Measurements from ENCODE around the gene PRICKLE3.

Gene PRICKLE3

DNA sequence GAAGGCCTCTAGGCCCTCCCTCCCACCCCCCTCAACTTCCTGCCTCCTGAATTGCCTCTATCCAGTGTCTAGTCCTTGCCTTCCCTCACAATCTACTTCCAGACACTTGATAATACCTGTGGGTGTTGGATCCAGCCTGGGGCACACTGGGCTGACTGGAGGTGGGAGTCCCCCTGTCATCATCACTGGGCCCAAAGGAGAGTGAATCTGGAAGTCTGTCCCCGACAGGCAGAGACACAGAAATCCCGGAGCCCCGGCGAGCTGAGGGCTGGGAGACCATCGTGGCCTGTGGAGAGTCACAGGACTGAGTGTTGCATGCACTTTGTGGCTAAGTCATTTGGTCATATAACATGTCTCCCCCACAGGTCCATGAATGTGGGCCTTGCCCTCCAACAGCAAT is 22.2 kb upstream of the PRICKLE3 start:
- DNase-seq, result no peak

DNA sequence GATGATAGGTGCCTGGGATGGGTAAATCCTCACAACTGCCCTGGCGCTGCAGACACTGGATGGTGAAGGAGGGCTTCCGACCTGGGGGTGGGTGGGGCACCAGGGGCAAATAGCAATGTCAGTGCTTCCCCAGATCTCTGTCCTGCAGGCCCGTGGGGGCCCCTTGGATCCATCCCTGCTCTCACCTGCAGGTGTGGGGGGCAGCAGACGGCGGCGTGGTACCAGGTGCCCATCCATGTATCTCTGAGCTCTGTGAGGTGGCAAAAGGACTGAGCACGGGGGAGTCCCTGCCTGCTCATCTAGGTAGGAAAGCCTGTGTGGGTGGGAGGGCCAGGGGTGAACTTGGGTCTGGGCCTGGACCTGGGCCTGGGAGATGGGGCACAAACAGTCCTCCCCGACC is 20.4 kb upstream of the PRICKLE3 start:
- no peak for DNase-seq

DNA sequence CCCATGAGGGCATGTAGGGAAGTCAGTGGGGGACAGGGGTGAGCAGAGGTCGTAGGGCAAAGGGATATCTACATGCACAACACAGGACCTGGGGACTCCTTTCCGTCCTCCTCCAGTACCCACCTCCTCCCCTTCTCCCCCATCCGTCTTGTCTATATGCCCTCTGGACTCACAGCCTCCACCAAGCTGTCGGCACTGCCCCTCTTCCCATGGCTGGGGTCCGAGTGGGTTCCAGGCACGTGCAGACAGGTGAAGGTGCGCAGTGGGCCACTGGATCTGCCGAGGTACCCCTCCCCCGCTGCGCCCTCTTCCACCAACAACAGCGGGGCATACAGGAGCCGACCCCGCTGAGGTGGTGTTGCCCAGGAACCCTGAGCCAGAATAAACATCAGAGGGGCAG is 19.3 kb upstream of the PRICKLE3 start:
- no peak for DNase-seq

DNA sequence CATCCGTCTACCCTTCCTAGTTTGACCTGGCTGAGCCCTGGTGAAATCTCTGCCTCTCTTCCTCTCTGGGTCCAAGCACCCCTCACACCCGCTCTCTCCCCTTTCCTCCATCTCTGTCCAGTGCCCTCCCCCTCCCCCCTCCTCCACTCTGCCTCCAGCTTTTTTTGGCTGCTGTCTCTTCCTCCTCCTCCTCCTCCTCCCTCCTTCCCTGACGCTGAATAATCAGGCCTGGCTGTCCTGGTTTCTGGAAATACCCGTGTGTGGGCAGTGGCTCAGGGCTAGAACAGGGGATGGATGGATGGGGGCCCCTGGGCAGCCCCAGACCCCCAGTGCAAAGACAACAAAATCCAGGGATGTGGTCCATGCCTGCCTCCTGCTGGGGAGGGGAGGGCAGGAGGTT is 18.5 kb upstream of the PRICKLE3 start:
- peak in 5 of 56 donors; percentile 0 to 22 (median 6) for DNase-seq

DNA sequence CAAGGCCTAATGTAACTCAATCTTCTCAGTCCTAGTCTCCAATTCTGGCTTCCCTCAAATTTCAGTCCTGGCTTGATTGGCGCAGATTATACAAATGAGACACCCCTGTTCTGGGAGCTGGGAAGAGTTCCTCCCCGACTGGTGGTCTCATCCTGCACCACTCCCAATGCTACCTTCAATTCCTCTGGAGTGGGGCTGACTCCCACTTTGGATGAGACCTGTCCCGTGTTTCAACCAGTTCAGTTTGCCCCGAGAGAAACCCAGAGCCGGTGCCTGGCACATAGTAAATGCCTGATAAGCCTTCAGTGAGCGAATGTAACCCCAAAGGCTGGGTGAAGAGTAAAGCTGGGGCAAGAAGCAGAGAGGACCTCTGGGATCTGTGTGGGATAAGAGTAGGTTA is 17.8 kb upstream of the PRICKLE3 start:
- DNase-seq, result no peak

DNA sequence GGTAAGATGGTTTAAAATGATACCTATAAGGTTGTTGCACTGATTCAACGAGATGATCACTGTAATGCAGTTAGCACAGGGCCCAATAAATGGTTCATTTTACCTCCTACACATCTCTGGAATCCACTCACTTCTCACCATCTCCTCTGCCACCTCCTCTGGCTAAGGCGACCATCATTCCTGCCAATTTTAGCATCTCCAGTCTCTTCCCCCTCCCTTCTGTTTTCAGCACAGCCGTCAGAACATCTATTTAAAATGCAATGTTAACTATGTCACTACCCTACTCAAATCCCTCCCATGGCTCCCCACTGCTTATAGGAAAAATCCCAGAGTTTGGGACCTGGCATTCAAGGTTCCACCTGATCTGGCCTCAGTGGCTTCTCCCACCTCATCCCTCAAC is 17.4 kb upstream of the PRICKLE3 start:
- peak in 5 of 56 donors; percentile 0 to 20 (median 7) for DNase-seq

DNA sequence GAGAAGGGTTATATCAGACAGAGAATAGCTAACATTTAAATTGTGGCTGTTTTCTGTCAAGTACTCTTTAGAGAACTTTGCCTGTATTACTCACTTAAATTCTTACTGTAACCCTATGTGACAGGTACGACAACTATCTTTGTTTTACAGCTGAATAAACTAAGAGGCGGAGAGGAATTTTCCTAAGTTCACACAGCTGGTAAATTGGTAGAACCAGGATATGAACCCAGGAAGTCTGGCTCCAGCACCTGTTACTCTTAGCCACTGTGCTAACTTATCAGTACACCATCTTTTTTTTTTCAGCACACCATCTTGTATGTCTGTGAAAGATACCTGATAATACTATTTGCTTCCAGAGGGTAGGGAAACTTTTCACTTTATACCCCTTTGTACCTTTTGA is 15.8 kb upstream of the PRICKLE3 start:
- DNase-seq, result no peak

DNA sequence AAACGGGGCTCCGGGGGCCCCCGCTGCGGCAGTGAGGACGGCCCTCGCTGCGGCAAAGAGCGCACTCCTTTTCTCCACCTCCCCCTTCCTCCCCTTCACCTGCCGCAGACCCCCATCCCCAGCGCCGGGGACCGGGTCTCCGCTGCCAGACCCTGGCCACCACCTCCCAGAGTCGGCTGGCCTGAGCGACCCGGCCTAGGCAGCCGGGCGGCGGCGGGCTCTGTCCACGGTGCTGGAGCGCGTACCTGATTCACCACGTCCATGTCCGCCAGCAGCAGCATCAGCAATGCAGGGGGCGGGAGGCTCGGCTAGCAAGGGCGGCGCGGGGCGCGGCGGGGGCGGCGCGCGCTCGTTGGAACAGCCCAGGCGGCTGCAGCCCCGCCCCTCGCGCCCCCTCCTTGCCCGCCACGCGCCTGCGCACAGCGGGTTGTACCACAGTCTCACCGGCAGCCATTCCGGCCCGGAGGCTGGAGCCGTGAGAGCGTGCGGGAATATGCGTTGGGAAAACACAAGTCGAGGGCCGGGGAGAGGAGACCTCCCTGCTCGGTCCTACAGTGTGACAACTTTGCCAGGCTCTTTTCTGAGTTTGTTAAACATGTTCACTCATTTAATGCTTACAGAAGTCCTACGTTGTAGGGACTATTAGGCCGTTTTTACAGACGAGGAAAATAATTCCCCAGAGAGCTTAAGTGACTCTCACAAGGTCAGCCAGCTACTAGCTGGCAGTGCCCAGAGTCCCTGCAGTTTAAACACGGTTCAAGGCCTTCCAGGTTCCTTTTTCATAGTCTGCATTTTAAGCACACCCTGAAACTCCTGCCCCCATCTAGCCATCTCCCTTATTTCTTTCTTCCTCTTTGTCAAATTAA is 14.0 kb upstream of the PRICKLE3 start, which contains the start of gene SYP:
TSS of gene SYP (minus strand) at position 288 of the 866 bp plus-strand sequence. CDS start at position 281, 7 bp downstream.
- DNase-seq, result peak; percentile 2 to 89 (median 72)

DNA sequence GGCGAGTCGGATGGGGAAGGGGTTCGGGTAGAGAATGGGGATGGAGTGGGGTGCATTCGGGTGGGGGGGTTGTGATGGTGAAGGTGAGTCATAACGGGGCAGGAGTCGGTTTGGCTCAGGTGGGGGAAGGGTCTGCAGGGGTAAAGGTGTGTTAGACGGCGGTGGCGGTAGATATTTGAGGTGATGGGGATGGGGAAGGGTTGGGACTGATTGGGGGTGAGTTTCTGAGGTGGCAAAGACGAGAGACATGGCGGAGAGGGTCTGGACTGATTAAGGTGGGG is 13.1 kb upstream of the PRICKLE3 start:
- DNase-seq, result no peak

DNA sequence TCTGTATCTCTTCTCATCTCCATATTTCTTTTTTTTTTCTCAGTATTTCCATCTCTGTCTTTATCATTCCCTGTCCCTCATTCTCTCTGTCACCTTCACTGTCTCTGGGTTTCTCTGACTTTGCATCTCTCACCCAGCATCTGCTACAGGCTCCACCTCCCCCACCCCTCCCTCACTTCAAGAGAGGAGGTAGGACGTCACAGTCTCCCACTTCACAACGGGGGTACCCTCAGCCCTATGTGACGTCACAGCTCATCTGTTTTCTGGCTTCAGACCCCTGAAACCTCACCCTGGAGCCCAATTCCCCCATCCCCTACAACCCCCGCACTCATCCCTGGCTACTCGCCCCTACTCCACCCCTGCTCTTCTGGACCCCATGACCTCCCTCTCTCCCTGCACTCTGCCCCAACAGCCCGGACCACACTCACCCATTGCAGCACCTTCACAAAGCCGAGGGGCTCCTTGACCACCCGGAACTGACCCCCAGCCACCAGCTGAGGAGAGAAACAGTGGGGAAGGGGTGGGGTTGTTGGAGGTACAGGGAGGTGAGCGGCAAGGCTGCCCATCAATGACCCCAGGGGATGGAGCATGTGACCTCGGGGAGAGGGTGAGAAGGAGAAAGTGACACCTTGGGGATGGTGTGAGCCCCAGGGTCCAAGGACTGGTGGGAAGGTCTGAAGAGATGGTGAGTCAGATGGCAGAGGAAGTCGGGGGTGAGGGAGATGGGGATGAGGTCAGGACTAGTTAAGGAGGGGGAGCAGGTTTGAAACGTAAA is 12.6 kb upstream of the PRICKLE3 start:
- no peak for DNase-seq

DNA sequence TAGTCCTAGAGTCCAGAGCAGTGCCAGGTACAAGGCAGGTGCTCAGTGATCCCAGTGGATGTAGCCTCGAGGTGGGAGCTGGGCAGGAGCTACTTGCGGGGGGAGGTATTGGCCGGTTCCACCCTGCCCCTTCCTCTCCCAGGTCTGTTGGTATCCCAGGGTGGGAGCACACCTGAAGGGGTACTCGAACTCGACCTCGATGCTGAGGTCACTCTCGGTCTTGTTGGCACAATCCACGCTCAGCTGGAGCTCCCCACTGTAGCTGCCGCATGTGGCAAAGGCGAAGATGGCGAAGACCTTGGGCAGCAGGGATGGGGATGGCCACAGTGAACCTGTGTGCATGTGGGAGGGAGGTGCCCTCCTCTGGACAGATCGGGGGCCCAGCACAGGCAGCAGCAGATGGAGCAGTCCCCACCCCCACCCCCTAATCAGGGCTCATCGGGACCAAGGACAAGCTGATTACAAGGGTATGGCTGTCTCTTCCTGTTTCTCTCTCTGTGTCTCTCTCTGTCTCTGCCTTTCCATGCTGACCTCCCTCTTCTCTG is 11.4 kb upstream of the PRICKLE3 start:
- no peak for DNase-seq

DNA sequence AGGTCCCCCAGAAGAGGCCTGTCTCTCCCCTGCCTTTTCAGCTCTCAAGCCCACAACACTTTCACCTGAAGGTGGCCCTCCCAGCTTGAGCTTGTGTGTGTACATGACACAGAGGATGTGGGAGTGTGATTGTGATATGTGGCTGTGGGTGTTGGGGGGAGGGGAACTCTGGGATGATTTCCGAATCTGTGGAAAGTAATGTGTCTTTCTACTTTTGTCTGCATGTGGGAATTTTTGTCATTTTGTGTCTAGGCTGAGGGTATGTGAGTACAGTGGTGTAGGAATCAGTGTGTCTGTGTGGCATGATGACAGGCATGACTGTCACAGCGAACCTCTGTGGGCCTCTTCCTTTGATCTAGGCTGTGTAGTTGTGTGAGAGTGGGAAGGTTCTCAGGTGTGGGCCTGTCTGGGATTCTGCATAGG is 7.4 kb upstream of the PRICKLE3 start:
- peak in 1 of 56 donors; percentile 5 for DNase-seq

DNA sequence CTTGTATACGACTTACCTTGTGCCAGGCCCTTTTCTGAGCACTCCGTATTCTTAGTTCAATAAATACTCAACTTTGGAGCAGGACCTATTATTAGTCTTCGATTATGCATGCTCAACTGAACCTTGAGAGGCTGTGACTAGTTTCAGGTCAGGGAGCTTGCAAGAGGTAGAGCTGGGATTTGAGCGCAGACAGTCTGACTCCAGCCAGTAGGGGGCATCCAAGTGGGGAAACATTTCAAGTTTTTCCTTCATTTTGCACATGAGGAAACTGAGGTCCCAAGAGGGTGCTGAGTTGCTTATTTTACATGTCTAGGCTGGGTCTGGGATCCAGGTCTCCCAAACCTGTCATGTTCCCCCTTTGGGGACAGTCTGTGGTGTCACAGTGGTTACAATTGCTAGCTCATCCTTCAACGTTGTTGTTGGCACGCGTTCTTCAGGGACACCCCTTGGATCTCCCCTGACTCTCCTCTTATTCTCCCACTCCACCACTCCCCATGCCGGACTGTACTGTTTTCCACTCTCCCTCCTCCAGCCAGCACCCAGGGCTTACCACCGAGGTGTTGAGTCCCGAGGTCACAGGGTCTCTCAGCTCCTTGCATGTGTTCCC is 6.7 kb upstream of the PRICKLE3 start:
- DNase-seq, result peak in 6 of 56 donors; percentile 1 to 24 (median 13)

DNA sequence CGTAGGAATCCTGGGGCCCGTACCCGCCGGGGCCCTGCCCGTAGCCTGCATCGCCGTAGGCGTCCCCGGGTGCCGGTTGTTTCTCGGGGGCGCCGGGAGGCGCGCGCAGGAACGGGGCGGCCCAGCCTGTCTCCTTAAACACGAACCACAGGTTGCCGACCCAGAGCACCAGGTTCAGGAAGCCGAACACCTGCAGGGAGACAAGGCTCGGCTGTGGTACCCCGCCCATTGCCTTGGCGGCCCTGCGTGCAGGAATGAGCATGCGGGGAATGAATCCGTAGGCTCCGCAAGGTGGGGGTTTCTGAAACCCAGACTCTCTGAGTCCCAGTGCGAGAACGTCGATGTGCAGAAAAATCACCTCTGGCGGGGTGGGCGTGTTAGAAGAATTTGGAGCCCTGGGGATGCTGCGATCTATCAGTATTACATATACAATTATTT is 5.4 kb upstream of the PRICKLE3 start:
- peak in 2 of 56 donors; percentile 51 to 54 for DNase-seq

DNA sequence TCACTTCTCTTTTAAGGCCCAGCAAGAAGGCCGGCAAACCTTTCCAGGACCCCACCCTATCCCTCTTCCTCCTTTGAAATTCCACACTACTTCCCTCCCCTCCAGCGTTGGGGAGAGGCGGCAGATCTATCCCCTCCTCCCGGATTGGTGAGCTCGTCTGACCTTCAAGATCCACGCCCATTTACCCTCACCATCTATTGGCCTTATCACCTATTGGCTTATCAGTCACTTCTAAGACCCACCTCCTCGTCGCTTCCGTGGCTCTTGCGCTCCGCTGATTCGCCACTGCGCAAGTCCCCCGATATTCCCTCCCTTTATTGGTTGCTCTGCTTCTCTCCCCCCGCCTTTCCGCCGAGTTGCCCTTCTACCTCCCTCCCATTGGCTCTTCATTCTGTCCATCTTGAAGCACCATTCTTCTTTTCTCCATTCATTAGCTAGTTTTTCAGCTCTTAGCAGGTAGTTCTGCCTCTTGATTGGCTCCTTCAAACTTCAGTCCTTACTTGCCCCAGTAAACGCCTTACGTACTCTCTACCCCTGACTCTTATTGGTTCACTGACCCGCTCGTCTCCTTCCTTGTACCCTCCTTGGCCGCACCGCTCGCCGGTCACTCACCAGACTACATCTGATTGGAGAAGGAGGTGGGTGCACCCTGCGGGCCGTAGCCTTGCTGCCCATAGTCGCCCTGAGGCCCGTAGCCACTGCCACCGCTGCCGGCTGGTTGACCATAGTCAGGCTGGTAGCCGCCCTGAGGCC is 4.8 kb upstream of the PRICKLE3 start:
- peak; percentile 6 to 99 (median 91) for DNase-seq

DNA sequence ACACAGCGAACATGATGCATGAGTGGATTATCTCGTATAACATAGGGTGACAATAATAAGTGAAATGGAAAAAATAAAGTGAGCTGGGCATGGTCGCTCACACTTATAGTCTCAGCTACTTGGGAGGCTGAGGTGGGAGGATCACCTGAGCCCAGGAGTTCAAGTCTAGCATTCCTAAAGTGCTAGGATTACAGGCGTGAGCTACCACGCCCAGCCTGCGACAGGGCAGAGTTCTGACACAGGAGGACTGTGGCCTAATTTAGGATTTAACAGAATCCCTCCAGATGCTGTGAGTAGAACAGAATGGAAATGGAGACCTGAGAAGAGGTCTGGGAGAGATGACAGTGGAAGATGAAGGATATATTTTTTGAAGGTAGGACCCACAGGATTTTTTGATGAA is 3.4 kb upstream of the PRICKLE3 start:
- DNase-seq, result no peak

DNA sequence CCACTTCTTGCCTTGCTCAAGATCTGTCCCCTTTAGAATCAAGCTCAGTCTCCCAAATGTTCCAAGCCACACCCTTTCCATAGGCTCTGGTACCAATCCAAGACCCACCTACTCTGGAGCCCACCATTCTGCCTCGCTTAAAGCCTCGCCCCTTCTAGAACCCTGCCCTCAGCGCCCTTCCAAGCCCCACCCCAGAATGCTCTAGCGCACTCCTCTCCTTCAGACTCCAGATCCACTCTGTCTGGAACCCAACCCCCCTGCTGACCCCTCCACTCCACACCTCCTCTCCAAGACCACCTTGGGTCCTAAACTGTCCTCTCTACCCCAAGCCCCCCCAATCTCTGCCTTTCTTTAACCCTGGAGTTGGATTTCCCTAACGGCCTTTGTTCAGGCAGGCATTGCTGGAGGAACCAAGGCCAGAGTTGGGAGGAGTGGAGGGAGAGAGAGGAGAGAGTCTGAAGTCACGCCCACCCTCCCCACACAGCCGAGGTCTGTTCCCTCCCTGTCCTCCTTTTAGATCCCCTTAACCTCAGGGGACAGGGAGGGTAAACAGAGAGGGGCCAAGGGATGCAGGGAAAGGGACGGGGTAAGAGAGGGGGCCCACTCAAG is 2.4 kb upstream of the PRICKLE3 start:
- DNase-seq, result no peak

DNA sequence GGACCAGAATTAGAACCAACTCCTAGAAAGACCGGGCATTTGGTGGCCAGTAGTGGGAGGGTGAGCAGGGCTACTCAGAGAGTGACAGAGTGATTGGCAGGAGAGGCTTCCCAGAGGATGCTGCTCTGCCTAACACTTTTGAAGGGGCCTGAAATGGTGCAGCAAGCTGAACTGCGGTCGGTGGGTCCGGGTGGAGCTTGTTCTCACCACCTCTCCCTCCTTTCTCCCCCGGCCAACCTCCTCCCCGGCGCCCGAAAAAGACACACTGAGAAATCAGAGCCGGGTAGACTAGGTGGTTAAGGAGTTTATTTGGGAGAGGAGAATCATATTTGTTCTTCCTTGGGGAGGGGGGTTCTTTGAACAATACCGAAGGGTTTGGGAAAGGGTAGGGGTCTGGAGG is 1.4 kb upstream of the PRICKLE3 start:
- DNase-seq, result no peak

DNA sequence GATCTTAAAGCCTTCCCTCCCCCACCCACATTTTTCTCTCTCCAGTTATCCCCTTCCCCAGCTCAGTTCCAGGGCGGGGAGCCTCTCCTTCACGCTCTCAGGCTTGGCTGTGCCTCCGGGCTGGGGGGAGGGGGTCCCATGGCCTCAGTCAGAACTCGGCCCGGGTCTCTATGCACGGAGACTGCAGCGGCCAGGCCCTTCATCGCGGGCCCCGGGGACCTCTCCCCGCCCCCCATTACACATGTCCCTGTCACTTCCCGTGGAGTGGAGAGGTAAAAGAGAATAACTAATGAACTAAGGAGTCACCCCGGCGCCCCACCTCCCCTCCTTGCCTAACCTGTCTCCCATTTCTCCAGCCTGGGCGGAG is 838 bp upstream of the PRICKLE3 start:
- no peak for DNase-seq

Data from amygdala (tissue), 56 donors.